ENCODE measurements around the gene MGLL. TPM values are rescaled to one million over a fixed set of nuclear protein-coding genes. Genes with fewer than 3 reads are reported as not detected.

MGLL gene
- total and polyA plus RNA-seq, 8 donors, result 10.5 to 118 (median 37.9) TPM

GRCh38 chr3:127698286-127698685, 124.0 kb downstream of the MGLL start:
- TF ChIP-seq CTCF (IDR thresholded peaks at IDR 0.05), result no peak
- no peak for TF ChIP-seq EP300 (IDR thresholded peaks at IDR 0.05)
- TF ChIP-seq POLR2AphosphoS5 (IDR thresholded peaks at IDR 0.05), result no peak
- TF ChIP-seq POLR2A (IDR thresholded peaks at IDR 0.05), result no peak
- no peaks in the 10 kb centered on the region for H3K9me3 ChIP-seq
- peaks cover 0 to 11% (median 6%) of the 10 kb centered on the region in 4 donors for H3K36me3 ChIP-seq
- peaks cover 37 to 77% (median 48%) of the 10 kb centered on the region in 4 donors for H3K4me1 ChIP-seq
- no peaks in the 10 kb centered on the region for H3K27me3 ChIP-seq
- peak overlapping the region; percentile 68 to 91 (median 90) for H3K27ac ChIP-seq
- DNase-seq, result no peak
- intact Hi-C loops (cut with DNase I; ENCODE audit: low total_unique reads), result loop anchor here (10.0 kb wide), 1 partner anchor 127 kb away; the partner anchor contains the start of gene MGLL
- WGBS, 5 donors, result 64 to 85% (median 73%) methylated on average over 3 of the region's 3 CpGs
- no peak overlapping the region for H3K4me3 ChIP-seq

- Histone ChIP-seq H3K27me3 (no peaks in the 10 kb centered on the region), H3K4me3 (peak overlapping the region; percentile 16 to 36 (median 18)), H3K4me1 (peaks cover 37 to 72% (median 48%) of the 10 kb centered on the region in 4 donors), H3K36me3 (peaks cover 0 to 17% (median 12%) of the 10 kb centered on the region in 4 donors), H3K9me3 (no peaks in the 10 kb centered on the region), H3K27ac (peak overlapping the region; percentile 68 to 91 (median 90))
- DNase-seq, result peak; percentile 80 to 92
- intact Hi-C loops (cut with DNase I; ENCODE audit: low total_unique reads), result loop anchor here (10.0 kb wide), 1 partner anchor 127 kb away; the partner anchor contains the start of gene MGLL
- TF ChIP-seq POLR2A (IDR thresholded peaks at IDR 0.05), result no peak
- TF ChIP-seq EP300 (IDR thresholded peaks at IDR 0.05), result peak; percentile 60
- TF ChIP-seq POLR2AphosphoS5 (IDR thresholded peaks at IDR 0.05), result peak; percentile 58 to 84 (median 76)
- peak in 1 of 7 experiments; percentile 7 for TF ChIP-seq CTCF (IDR thresholded peaks at IDR 0.05)
- 20 to 32% (median 26%) methylated on average over 14 to 16 of the region's 16 CpGs for WGBS, 5 donors
These were observed 124.6 kb downstream of the MGLL start for GRCh38 chr3:127697551-127698240.

GRCh38 chr3:127694467-127695215, 127.7 kb downstream of the MGLL start:
- WGBS, 5 donors, result 66 to 77% (median 76%) methylated on average over 12 to 17 of the region's 17 CpGs

More at GRCh38 chr3:127694467-127695215, 127.7 kb downstream of the MGLL start:
- Histone ChIP-seq H3K4me1 (peaks cover 28 to 60% (median 45%) of the 10 kb centered on the region in 4 donors), H3K36me3 (peaks cover 0 to 33% (median 17%) of the 10 kb centered on the region in 4 donors), H3K27me3 (no peaks in the 10 kb centered on the region), H3K4me3 (no peak overlapping the region), H3K9me3 (no peaks in the 10 kb centered on the region), H3K27ac (no peak overlapping the region)
- intact Hi-C loops (cut with DNase I; ENCODE audit: low total_unique reads), result loop anchor here (10.0 kb wide), 1 partner anchor 130 kb away; the partner anchor contains the start of gene MGLL
- peak; percentile 73 to 86 for DNase-seq
- TF ChIP-seq POLR2A (IDR thresholded peaks at IDR 0.05) (no peak), EP300 (IDR thresholded peaks at IDR 0.05) (no peak), CTCF (IDR thresholded peaks at IDR 0.05) (peak in 5 of 7 experiments; percentile 27 to 66 (median 49)), POLR2AphosphoS5 (IDR thresholded peaks at IDR 0.05) (peak in 1 of 3 donors; percentile 50)
